ENCODE measurements around the gene APOL6.
A peak's percentile ranks its signal among the peaks of the same experiment; 100 is the strongest.

Gene APOL6

GRCh38 chr22:35656284-35656752 is 8.1 kb downstream of the APOL6 start (continued):
- TF ChIP-seq, protein P1, sequence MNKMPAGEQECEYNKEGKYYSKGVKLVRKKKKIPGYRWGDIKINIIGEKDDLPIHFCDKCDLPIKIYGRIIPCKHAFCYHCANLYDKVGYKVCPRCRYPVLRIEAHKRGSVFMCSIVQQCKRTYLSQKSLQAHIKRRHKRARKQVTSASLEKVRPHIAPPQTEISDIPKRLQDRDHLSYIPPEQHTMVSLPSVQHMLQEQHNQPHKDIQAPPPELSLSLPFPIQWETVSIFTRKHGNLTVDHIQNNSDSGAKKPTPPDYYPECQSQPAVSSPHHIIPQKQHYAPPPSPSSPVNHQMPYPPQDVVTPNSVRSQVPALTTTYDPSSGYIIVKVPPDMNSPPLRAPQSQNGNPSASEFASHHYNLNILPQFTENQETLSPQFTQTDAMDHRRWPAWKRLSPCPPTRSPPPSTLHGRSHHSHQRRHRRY (tag by site-specific recombination; IDR thresholded peaks at IDR 0.05): no peak
- TF ChIP-seq ZNF18 (tag by site-specific recombination; IDR thresholded peaks at IDR 0.05): 0 out of 2 replicates have a peak, but pooled peaks have one; percentile 24
- no peak for TF ChIP-seq ZNF138 (tag by site-specific recombination; IDR thresholded peaks at IDR 0.05; ENCODE audit: borderline replicate concordance)
- no peak for TF ChIP-seq ZNF837 (tag by site-specific recombination; IDR thresholded peaks at IDR 0.05)
- no peak for TF ChIP-seq HOXD13 (CRISPR knock-in tag; IDR thresholded peaks at IDR 0.05; ENCODE audit: borderline replicate concordance)
- TF ChIP-seq SETDB1 (IDR thresholded peaks at IDR 0.05; ENCODE audit: insufficient read length, low read length): peak; percentile 76
- TF ChIP-seq ZNF629 (tag by site-specific recombination; IDR thresholded peaks at IDR 0.05): no peak
- TF ChIP-seq ZNF132 (tag by site-specific recombination; IDR thresholded peaks at IDR 0.05; ENCODE audit: borderline replicate concordance): no peak
- TF ChIP-seq ZNF292 (tag by site-specific recombination; IDR thresholded peaks at IDR 0.05; ENCODE audit: borderline replicate concordance, low read depth): no peak
- no peak for TF ChIP-seq ZNF280C (tag by site-specific recombination; IDR thresholded peaks at IDR 0.05)
- TF ChIP-seq ZBTB8A (tag by site-specific recombination; IDR thresholded peaks at IDR 0.05): peak; percentile 73
- no peak for TF ChIP-seq ZNF791 (tag by site-specific recombination; IDR thresholded peaks at IDR 0.05)
- no peak for TF ChIP-seq ZNF621 (tag by site-specific recombination; IDR thresholded peaks at IDR 0.05)
- no peak for TF ChIP-seq ZNF670 (tag by site-specific recombination; IDR thresholded peaks at IDR 0.05; ENCODE audit: low read depth)
- no peak for TF ChIP-seq ZNF202 (tag by site-specific recombination; IDR thresholded peaks at IDR 0.05; ENCODE audit: borderline replicate concordance)
- no peak for TF ChIP-seq ZNF404 (tag by site-specific recombination; IDR thresholded peaks at IDR 0.05)
- no peak for TF ChIP-seq ZNF555 (tag by site-specific recombination; conservative IDR thresholded peaks at IDR 0.05)
- TF ChIP-seq SP3 (tag by site-specific recombination; IDR thresholded peaks at IDR 0.05): no peak
- TF ChIP-seq ZNF26 (tag by site-specific recombination; IDR thresholded peaks at IDR 0.05): no peak
- no peak for TF ChIP-seq ZNF248 (tag by site-specific recombination; IDR thresholded peaks at IDR 0.05)
- no peak for TF ChIP-seq ZFP41 (tag by site-specific recombination; IDR thresholded peaks at IDR 0.05; ENCODE audit: borderline replicate concordance)
- no peak for TF ChIP-seq ZNF530 (tag by site-specific recombination; IDR thresholded peaks at IDR 0.05; ENCODE audit: low read depth)
- peak; percentile 52; the same call in 1 of the 2 replicates for TF ChIP-seq KLF7 (tag by site-specific recombination; IDR thresholded peaks at IDR 0.05; ENCODE audit: borderline replicate concordance)
- no peak for TF ChIP-seq ZNF600 (tag by site-specific recombination; IDR thresholded peaks at IDR 0.05)
- no peak for TF ChIP-seq ZNF624 (tag by site-specific recombination; IDR thresholded peaks at IDR 0.05)
- TF ChIP-seq, protein P2, sequence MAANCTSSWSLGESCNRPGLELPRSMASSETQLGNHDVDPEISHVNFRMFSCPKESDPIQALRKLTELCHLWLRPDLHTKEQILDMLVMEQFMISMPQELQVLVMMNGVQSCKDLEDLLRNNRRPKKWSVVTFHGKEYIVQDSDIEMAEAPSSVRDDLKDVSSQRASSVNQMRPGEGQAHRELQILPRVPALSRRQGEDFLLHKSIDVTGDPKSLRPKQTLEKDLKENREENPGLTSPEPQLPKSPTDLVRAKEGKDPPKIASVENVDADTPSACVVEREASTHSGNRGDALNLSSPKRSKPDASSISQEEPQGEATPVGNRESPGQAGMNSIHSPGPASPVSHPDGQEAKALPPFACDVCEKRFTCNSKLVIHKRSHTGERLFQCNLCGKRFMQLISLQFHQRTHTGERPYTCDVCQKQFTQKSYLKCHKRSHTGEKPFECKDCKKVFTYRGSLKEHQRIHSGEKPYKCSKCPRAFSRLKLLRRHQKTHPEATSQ (tag by site-specific recombination; IDR thresholded peaks at IDR 0.05): no peak
- TF ChIP-seq ZNF112 (tag by site-specific recombination; IDR thresholded peaks at IDR 0.05): no peak
- no peak for TF ChIP-seq ZNF266 (tag by site-specific recombination; IDR thresholded peaks at IDR 0.05; ENCODE audit: low read depth)
- TF ChIP-seq HOXA7 (CRISPR knock-in tag; IDR thresholded peaks at IDR 0.05; ENCODE audit: borderline replicate concordance): no peak
- peak; percentile 33; the same call in 1 of the 2 replicates for TF ChIP-seq OSR2 (tag by site-specific recombination; IDR thresholded peaks at IDR 0.05)
- no peak for TF ChIP-seq ZNF239 (tag by site-specific recombination; IDR thresholded peaks at IDR 0.05)
- TF ChIP-seq ZNF223 (tag by site-specific recombination; IDR thresholded peaks at IDR 0.05): no peak
- TF ChIP-seq ZNF792 (tag by site-specific recombination; IDR thresholded peaks at IDR 0.05): no peak
- TF ChIP-seq ZNF777 (tag by site-specific recombination; IDR thresholded peaks at IDR 0.05; ENCODE audit: borderline replicate concordance): no peak
